NT2/D1 (cell line): ENCODE results near the gene SYPL1.
A peak's percentile ranks its signal among the peaks of the same experiment; 100 is the strongest.

Experiments
- DNase-seq: peaks from one replicate; pipeline ENCODE4 v3.0.0-alpha.2; 2011; ENCODE audit warnings: low read depth, low spot score
- H3K27me3 ChIP-seq: 2 replicates; pipeline ENCODE4 v1.6.0; 2011; ENCODE audit warnings: mild to moderate bottlenecking; ENCODE audit not compliant: insufficient read length, insufficient read depth
- H3K36me3 ChIP-seq: 2 replicates; pipeline ENCODE4 v1.6.1; 2011; ENCODE audit warnings: mild to moderate bottlenecking, low read length, mixed read lengths; ENCODE audit not compliant: insufficient read depth, insufficient read length
- H3K4me1 ChIP-seq: 2 replicates; pipeline ENCODE4 v1.5.1; 2011; ENCODE audit not compliant: insufficient read depth, insufficient read length
- H3K4me3 ChIP-seq: 2 replicates; pipeline ENCODE4 v1.5.1; 2011; ENCODE audit warnings: low read depth; ENCODE audit not compliant: insufficient read length
- H3K9ac ChIP-seq: 2 replicates; pipeline ENCODE4 v1.6.0; 2011; ENCODE audit warnings: low read depth; ENCODE audit not compliant: insufficient read length
- H3K9me3 ChIP-seq: 2 replicates; pipeline ENCODE4 v1.5.1; 2011; ENCODE audit warnings: mild to moderate bottlenecking, low read length; ENCODE audit not compliant: insufficient read depth
- SUZ12 ChIP-seq: IDR thresholded peaks from 2 replicates; pipeline ENCODE4 v1.6.1; 2011; ENCODE audit not compliant: insufficient read length, insufficient read depth; ENCODE audit errors: extremely low read depth
- YY1 ChIP-seq: IDR thresholded peaks from 2 replicates; pipeline ENCODE4 v1.6.1; 2011; ENCODE audit not compliant: insufficient read length, insufficient read depth
- ZNF274 ChIP-seq: IDR thresholded peaks from 2 replicates; pipeline ENCODE4 v1.6.1; 2011; ENCODE audit warnings: mild to moderate bottlenecking, low read depth, low read length

SYPL1 gene

DNA sequence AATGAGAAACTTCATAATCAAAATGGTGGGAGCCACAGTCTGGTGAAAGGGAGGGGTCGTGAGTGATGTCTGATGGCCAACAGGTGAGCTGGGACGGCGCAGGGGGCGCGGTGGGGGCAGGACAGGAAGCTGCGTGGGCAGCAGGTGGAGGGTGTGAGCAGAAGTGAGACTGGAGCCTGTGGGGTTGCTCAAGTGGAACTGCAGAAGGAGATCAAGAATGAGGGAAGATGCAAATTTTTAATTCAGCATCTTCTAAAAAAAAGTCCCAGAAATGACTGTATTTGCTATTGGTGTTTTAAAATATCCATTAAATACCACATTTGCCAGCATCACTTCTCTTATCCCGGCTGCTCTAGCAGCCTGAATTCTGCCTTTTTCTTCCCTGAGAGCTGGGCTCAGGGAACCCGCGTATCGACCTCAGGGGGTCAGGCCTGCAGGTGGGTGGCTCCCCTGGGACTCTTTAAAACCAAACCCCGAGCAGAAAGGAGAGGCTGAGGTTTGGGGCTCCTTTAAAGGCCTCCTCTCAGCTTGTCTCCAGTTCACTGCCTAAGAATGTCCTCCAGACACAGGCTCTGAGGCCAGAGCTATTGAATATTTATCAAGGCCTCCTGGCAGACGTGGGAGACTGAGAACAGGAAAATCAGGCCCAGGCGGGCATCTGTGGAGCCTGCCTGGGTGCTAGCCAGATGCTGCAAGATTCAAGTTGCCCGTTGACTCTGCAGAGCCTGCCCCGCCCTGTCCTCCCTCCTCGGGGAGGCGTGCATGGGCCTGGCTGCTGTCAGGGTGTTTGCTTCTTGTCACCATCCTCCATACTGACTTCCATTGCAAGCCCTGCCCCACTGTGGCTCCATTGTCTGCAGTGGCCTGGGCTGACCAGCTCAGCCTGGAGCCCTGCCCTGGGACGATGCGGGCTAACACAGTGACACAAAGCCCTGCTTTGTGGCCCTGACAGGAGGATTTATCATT lies 53.9 kb downstream of the SYPL1 start:
- TF ChIP-seq YY1: no peak
- H3K4me3 ChIP-seq: no peak overlapping the region
- no peak for DNase-seq
- no peaks in the 10 kb centered on the region for H3K36me3 ChIP-seq
- no peaks in the 10 kb centered on the region for H3K27me3 ChIP-seq
- no peaks in the 10 kb centered on the region; the same call in 1 of the 2 replicates for H3K9me3 ChIP-seq
- peaks cover 5% of the 10 kb centered on the region for H3K4me1 ChIP-seq
- H3K9ac ChIP-seq: no peak overlapping the region

DNA sequence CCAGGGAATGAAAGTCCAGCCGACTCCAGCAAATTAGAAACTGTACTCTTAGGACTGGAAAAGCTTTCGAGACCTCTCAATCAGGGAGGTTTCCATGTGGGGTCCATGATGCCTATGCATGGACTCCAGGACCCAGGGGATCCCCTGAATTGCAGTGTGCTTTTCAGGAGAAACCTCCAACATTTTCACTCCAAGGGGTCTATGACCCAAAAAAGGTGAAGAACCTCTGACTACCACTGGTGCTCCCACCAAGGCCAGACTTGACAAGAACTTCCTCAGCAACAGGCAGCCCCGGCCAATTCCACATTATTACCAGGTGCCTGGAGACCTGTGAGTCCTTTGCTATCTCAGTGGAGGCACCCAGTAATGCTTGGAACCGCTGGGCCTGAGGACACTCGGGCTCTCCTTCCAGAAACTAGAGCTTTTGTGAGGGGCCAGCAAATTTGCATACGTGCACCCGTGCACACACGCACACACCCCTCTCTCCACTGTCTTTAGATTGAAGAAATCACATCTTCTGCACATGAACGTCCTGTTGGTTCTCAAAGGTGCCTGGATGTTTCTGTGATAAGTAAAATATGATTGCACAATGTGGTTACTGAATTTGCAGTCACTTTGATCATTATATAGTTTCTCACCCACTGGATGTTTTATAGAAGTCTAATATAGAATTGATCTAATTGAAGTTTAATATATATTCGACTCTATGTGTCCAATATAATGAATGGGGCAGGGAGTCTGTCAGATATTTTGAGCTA lies 54.7 kb downstream of the SYPL1 start:
- Histone ChIP-seq H3K9ac (no peak overlapping the region), H3K27me3 (no peaks in the 10 kb centered on the region), H3K36me3 (no peaks in the 10 kb centered on the region), H3K4me3 (no peak overlapping the region), H3K4me1 (peaks cover 5% of the 10 kb centered on the region), H3K9me3 (no peaks in the 10 kb centered on the region; the same call in 1 of the 2 replicates)
- no peak for TF ChIP-seq YY1
- no peak for TF ChIP-seq SUZ12
- no peak for TF ChIP-seq ZNF274
- no peak for DNase-seq

DNA sequence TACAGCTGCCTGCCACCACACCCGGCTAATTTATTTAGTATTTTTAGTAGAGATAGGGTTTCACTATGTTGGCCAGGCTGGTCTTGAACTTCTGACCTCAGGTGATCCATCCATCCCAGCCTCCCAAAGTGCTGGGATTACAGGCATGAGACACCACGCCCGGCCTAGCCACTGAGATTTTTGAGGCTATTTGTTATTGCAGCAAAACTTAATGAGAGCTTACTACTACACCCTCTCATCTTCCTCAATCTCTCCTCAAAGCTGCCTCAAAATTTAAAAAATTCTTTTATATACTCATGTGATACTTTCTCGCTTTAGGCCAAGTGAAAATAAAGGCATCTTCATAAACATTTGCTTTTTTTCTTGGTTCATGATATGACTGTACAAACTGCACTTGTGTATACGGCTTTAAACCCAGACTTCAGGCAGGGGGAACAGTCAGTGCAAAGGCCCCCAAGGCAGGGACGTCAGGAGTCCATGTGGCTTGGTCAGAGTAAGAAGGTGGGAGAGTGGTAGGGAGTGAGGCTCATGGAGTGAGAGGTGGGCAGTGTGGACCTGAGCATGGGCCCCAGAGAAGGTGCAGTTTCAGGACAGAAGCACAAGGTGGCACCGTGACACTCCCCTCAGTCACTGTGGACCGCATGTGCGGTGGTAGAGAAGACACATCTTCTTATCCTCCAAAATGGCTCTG lies 55.5 kb downstream of the SYPL1 start:
- no peak for TF ChIP-seq YY1
- TF ChIP-seq ZNF274: no peak
- no peak for TF ChIP-seq SUZ12
- Histone ChIP-seq H3K9ac (no peak overlapping the region), H3K4me3 (no peak overlapping the region), H3K9me3 (peaks cover under 1% of the 10 kb centered on the region; the same call in 1 of the 2 replicates), H3K4me1 (peaks cover 1% of the 10 kb centered on the region), H3K27me3 (no peaks in the 10 kb centered on the region), H3K36me3 (no peaks in the 10 kb centered on the region)
- DNase-seq: peak; percentile 69

GRCh38 chr7:106054971-106055532 lies 57.1 kb downstream of the SYPL1 start:
- TF ChIP-seq YY1 (no peak), ZNF274 (no peak), SUZ12 (no peak)
- no peak overlapping the region for H3K4me3 ChIP-seq
- peaks cover 1% of the 10 kb centered on the region for H3K4me1 ChIP-seq
- no peaks in the 10 kb centered on the region for H3K27me3 ChIP-seq
- no peak overlapping the region for H3K9ac ChIP-seq
- DNase-seq: no peak
- H3K36me3 ChIP-seq: no peaks in the 10 kb centered on the region
- H3K9me3 ChIP-seq: peaks cover 6% of the 10 kb centered on the region; the same call in 1 of the 2 replicates

- Histone ChIP-seq H3K4me3 (no peak overlapping the region), H3K27me3 (no peaks in the 10 kb centered on the region), H3K36me3 (no peaks in the 10 kb centered on the region), H3K9me3 (peaks cover 6% of the 10 kb centered on the region; the same call in 1 of the 2 replicates), H3K9ac (no peak overlapping the region), H3K4me1 (peaks cover 1% of the 10 kb centered on the region)
- DNase-seq: no peak
- TF ChIP-seq SUZ12 (no peak), ZNF274 (no peak), YY1 (no peak)
These were observed 57.8 kb downstream of the SYPL1 start for GRCh38 chr7:106054156-106054910.

DNA sequence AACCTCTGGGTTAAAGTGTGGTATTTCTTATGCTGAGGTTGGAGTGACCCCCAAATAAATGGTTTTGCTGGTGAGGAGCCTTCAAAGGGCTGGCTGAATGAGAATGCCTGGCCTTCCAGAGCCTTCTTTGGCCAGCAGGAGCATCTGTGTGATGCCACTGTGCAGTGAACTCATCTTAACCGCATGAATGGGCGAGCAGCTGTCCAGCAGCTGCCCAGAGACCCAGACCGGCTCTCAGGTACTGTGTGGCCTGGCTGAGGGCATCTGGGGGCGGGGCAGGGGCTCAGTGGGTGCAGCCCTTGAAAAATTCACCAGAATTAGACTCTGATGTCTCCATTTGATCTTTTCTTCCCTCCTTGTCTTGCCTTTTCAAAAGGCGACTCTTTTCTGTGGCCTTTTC lies 59.0 kb downstream of the SYPL1 start:
- no peak overlapping the region for H3K9ac ChIP-seq
- no peak overlapping the region for H3K4me3 ChIP-seq
- H3K9me3 ChIP-seq: peaks cover 6% of the 10 kb centered on the region; the same call in 1 of the 2 replicates
- DNase-seq: no peak
- no peaks in the 10 kb centered on the region for H3K27me3 ChIP-seq
- TF ChIP-seq ZNF274: no peak
- TF ChIP-seq SUZ12: no peak
- no peak for TF ChIP-seq YY1
- H3K4me1 ChIP-seq: no peaks in the 10 kb centered on the region
- H3K36me3 ChIP-seq: no peaks in the 10 kb centered on the region
